Measurements from ENCODE around the gene CNIH3. TPM values are rescaled to one million over a fixed set of nuclear protein-coding genes. Genes with fewer than 3 reads are reported as not detected.
"Not testable (repeated sequence)": the region's sequence is repeated elsewhere in the genome, so short reads cannot be mapped to it uniquely, and the experiment has no call there.

Gene CNIH3
- total RNA-seq, 2 experiments from 2014 or later = 1.8 to 2.5 TPM

- Histone ChIP-seq H3K36me3 (ENCODE audit: insufficient read depth, low read length) (no peaks in the 10 kb centered on the region), H3K27me3 (ENCODE audit: control insufficient read depth in 1 of 2, insufficient read depth in 2 of 2, low read length in 2 of 2) (no peaks in the 10 kb centered on the region), H3K9me3 (ENCODE audit: control insufficient read depth in 1 of 2, insufficient read depth in 1 of 2, low read length in 2 of 2) (peaks cover 0 to 4% of the 10 kb centered on the region in 2 experiments), H3K4me1 (ENCODE audit: insufficient read depth, low read length) (no peaks in the 10 kb centered on the region), H3K4me3 (ENCODE audit: low read length) (no peak overlapping the region), H3K27ac (ENCODE audit: low read depth in 1 of 2, low read length in 2 of 2) (no peak overlapping the region)
- CTCF ChIA-PET = no interaction called here
- TF ChIP-seq CTCF (IDR thresholded peaks at IDR 0.05) = no peak
- no peaks in the 10 kb centered on the region for H3K27me3 Mint-ChIP-seq
- intact Hi-C loops (cut with DNase I, micrococcal nuclease) = no loop called here
- H3K36me3 Mint-ChIP-seq (ENCODE audit: low read depth) = no peaks in the 10 kb centered on the region
- no peak overlapping the region for H3K4me3 Mint-ChIP-seq
- no peaks in the 10 kb centered on the region for H3K9me3 Mint-ChIP-seq
- no peaks in the 10 kb centered on the region for H3K4me1 Mint-ChIP-seq (ENCODE audit: low read depth)
- DNase-seq (no peak), ATAC-seq (ENCODE audit: poor library complexity) (no peak)
- POLR2A ChIA-PET = no interaction called here
- no peak overlapping the region for H3K27ac Mint-ChIP-seq
Observed at GRCh38 chr1:224705578-224705977, 89.5 kb downstream of the CNIH3 start.

GRCh38 chr1:224707843-224708725 lies 92.0 kb downstream of the CNIH3 start:
- no peaks in the 10 kb centered on the region for H3K27me3 Mint-ChIP-seq
- ChIA-PET CTCF (no interaction called here), POLR2A (no interaction called here)
- Histone ChIP-seq H3K27ac (ENCODE audit: low read depth in 1 of 2, low read length in 2 of 2) (no peak overlapping the region), H3K27me3 (ENCODE audit: control insufficient read depth in 1 of 2, insufficient read depth in 2 of 2, low read length in 2 of 2) (no peaks in the 10 kb centered on the region), H3K36me3 (ENCODE audit: insufficient read depth, low read length) (no peaks in the 10 kb centered on the region), H3K9me3 (ENCODE audit: control insufficient read depth in 1 of 2, insufficient read depth in 1 of 2, low read length in 2 of 2) (no peaks in the 10 kb centered on the region), H3K4me3 (ENCODE audit: low read length) (no peak overlapping the region), H3K4me1 (ENCODE audit: insufficient read depth, low read length) (no peaks in the 10 kb centered on the region)
- DNase-seq (no peak), ATAC-seq (ENCODE audit: poor library complexity) (no peak)
- intact Hi-C loops (cut with DNase I, micrococcal nuclease) = no loop called here
- TF ChIP-seq CTCF (IDR thresholded peaks at IDR 0.05) = no peak
- no peak overlapping the region for H3K27ac Mint-ChIP-seq
- no peaks in the 10 kb centered on the region for H3K9me3 Mint-ChIP-seq
- H3K4me1 Mint-ChIP-seq (ENCODE audit: low read depth) = no peaks in the 10 kb centered on the region
- H3K4me3 Mint-ChIP-seq = no peak overlapping the region
- H3K36me3 Mint-ChIP-seq (ENCODE audit: low read depth) = no peaks in the 10 kb centered on the region

GRCh38 chr1:224710196-224710595 lies 94.1 kb downstream of the CNIH3 start:
- intact Hi-C loops (cut with DNase I, micrococcal nuclease) = no loop called here
- ATAC-seq (ENCODE audit: poor library complexity) (no peak), DNase-seq (no peak)
- no peaks in the 10 kb centered on the region for H3K36me3 ChIP-seq (ENCODE audit: insufficient read depth, low read length)
- no peak for TF ChIP-seq CTCF (IDR thresholded peaks at IDR 0.05)
- Mint-ChIP-seq H3K36me3 (ENCODE audit: low read depth) (no peaks in the 10 kb centered on the region), H3K4me3 (no peak overlapping the region), H3K4me1 (ENCODE audit: low read depth) (no peaks in the 10 kb centered on the region), H3K9me3 (no peaks in the 10 kb centered on the region), H3K27ac (no peak overlapping the region), H3K27me3 (peaks cover 3% of the 10 kb centered on the region)
- H3K27me3 ChIP-seq (ENCODE audit: control insufficient read depth in 1 of 2, insufficient read depth in 2 of 2, low read length in 2 of 2) = no peaks in the 10 kb centered on the region
- no peak overlapping the region for H3K4me3 ChIP-seq (ENCODE audit: low read length)
- H3K4me1 ChIP-seq (ENCODE audit: insufficient read depth, low read length) = no peaks in the 10 kb centered on the region
- ChIA-PET POLR2A (no interaction called here), CTCF (no interaction called here)
- H3K9me3 ChIP-seq (ENCODE audit: control insufficient read depth in 1 of 2, insufficient read depth in 1 of 2, low read length in 2 of 2) = no peaks in the 10 kb centered on the region
- H3K27ac ChIP-seq (ENCODE audit: low read depth in 1 of 2, low read length in 2 of 2) = no peak overlapping the region

GRCh38 chr1:224711231-224711756 lies 95.2 kb downstream of the CNIH3 start:
- ATAC-seq (ENCODE audit: poor library complexity); H3K4me3 ChIP-seq (ENCODE audit: low read length); H3K36me3 Mint-ChIP-seq (ENCODE audit: low read depth); H3K4me1 ChIP-seq (ENCODE audit: insufficient read depth, low read length); H3K9me3 Mint-ChIP-seq; H3K36me3 ChIP-seq (ENCODE audit: insufficient read depth, low read length); H3K27ac ChIP-seq (ENCODE audit: low read depth in 1 of 2, low read length in 2 of 2); POLR2A ChIA-PET; H3K27ac Mint-ChIP-seq; DNase-seq; intact Hi-C loops (cut with DNase I, micrococcal nuclease); H3K9me3 ChIP-seq (ENCODE audit: control insufficient read depth in 1 of 2, insufficient read depth in 1 of 2, low read length in 2 of 2); H3K27me3 ChIP-seq (ENCODE audit: control insufficient read depth in 1 of 2, insufficient read depth in 2 of 2, low read length in 2 of 2); CTCF ChIA-PET; H3K27me3 Mint-ChIP-seq; H3K4me1 Mint-ChIP-seq (ENCODE audit: low read depth); H3K4me3 Mint-ChIP-seq: not testable (repeated sequence)
